ENCODE data around the gene AKTIP.

The AKTIP gene

DNA sequence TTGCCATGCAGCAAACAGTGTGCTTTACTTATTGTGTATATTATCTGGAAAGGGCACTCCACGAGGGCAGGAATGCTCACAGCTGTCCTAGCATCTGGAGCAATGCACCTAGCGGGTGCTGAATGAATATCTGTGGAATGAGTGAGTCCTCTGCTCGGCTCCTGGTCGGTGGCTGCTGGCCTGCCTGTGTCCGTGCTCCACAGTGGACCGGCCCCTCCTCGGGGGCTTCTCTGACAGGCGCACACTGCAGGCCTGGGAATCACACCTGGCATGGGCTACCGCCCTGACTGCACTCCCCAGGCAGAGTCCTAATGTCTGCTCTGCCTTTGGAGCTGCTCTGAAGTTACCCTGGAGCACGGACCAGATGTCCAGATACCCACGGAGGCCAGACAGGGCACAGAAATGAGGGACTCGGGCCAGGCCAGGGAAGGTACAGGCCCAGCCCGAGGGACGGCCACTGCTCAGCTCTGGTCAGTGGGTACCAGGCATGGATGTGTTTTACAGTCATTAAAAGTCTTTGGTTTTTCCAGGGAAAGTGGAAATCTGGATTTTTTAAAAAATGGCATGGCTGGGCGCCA is 21.1 kb upstream of the AKTIP start:
- no peak overlapping the region for H3K4me3 ChIP-seq (ENCODE audit: low read depth, low read length)

GRCh38 chr16:53523126-53523804 is 20.3 kb upstream of the AKTIP start:
- no peak for DNase-seq (ENCODE audit: low read depth)
- H3K4me3 ChIP-seq (ENCODE audit: low read depth, low read length): no peak overlapping the region
- no peak for TF ChIP-seq CTCF (IDR thresholded peaks at IDR 0.05; ENCODE audit: low read depth, low read length, missing control alignments)

More for the DNA sequence above, 21.1 kb upstream of the AKTIP start:
- no peak for DNase-seq (ENCODE audit: low read depth)
- no peak for TF ChIP-seq CTCF (IDR thresholded peaks at IDR 0.05; ENCODE audit: low read depth, low read length, missing control alignments)

DNA sequence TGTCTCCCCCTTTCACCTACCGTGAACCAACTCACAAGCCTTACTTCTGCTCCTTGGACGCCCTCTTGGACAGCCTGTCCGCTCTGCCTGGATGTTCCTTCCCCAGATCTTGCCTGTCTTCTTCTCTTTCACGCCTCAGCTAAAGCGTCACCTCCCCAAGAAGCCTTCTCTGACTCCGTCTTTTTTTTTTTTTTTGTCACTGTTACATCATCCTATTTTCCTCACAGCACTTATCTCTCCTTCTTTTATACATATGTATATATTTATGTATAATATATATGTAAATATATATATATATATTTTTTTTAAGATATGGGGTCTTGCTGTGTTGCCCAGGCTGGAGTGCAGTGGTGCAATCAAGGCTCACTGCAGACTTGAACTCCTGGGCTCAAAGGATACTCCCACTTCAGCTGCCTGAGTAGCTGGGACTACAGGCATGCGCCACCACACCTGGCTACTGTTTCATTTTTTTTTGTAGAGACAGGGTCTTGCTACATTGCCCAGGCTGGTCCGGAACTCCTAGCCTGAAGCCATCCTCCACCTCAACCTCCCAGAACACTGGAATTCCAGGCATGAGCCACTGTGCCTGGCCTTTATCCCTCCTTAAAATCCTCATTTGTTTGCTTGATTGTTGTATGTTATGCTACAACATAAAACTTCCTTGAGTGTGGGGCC is 16.5 kb upstream of the AKTIP start:
- no peak for DNase-seq (ENCODE audit: low read depth)
- H3K4me3 ChIP-seq (ENCODE audit: low read depth, low read length): peak overlapping the region; percentile 34; the same call in 1 of the 2 replicates
- TF ChIP-seq CTCF (IDR thresholded peaks at IDR 0.05; ENCODE audit: low read depth, low read length, missing control alignments): no peak

- peak overlapping the region; percentile 34 for H3K4me3 ChIP-seq (ENCODE audit: low read depth, low read length)
These were observed 15.8 kb upstream of the AKTIP start for GRCh38 chr16:53518550-53519416.

GRCh38 chr16:53517851-53518250 is 14.8 kb upstream of the AKTIP start:
- TF ChIP-seq CTCF (IDR thresholded peaks at IDR 0.05; ENCODE audit: low read depth, low read length, missing control alignments): no peak
- H3K4me3 ChIP-seq (ENCODE audit: low read depth, low read length): no peak overlapping the region
- DNase-seq (ENCODE audit: low read depth): no peak

More at GRCh38 chr16:53518550-53519416, 15.8 kb upstream of the AKTIP start:
- DNase-seq (ENCODE audit: low read depth): peak; percentile 88
- no peak for TF ChIP-seq CTCF (IDR thresholded peaks at IDR 0.05; ENCODE audit: low read depth, low read length, missing control alignments)

GRCh38 chr16:53515811-53516210 is 12.8 kb upstream of the AKTIP start:
- no peak for TF ChIP-seq CTCF (IDR thresholded peaks at IDR 0.05; ENCODE audit: low read depth, low read length, missing control alignments)
- no peak for DNase-seq (ENCODE audit: low read depth)
- no peak overlapping the region for H3K4me3 ChIP-seq (ENCODE audit: low read depth, low read length)

Data from GM12864 (cell line).